Stimulated activated CD4-positive, alpha-beta T cell treated with anti-CD3 and anti-CD28 coated beads, Interleukin-15, amount 100 ng/mL, for 24 hours (primary cell): Measurements from ENCODE around the gene YJU2.
"Not testable (repeated sequence)": the region's sequence is repeated elsewhere in the genome, so short reads cannot be mapped to it uniquely, and the experiment has no call there.

ENCODE experiments used
- DNase-seq: peaks from one replicate; pipeline ENCODE4 v3.0.0-alpha.2; 2020

YJU2 gene

DNA sequence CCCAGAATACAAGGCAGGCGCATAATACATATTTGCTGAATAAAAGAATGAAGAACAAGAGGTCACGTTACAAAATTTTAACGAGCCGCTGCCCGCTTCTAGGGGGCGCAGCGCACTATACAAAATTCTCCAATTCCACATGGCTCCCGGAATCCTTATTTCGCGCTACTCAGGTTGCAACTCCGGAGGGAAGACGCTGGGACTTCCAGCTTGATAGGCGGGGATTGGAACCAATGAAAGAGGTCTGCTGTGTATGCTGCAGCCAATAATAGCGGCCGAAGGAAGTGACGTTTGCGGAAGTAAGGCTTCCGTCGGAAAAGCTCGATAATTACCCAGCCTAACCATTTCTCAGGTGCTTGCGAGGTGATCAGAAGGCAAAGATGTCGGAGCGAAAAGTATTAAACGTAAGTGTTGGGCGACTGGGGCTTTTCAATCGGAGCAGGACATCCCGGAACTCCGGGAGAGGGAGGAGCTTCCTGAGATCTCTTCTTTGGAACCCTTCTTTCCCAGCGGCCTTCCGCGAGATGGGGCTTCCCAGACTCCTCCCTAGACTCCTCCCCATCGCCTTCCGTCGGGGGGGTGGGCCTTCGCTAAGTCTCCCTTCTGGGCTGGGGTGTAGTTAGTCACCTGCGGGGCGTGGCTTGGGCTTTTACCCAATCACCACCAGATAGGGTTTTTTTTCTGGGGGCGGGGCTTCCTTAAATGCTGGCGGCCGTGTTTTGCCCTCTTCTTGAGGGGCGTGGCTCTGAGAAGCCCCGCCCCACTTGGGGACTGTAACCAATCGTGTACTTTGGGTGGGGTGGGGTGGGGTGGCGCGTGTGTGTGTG is at the start of gene YJU2:
YJU2 (plus strand) TSS at position 314 of the 827 bp plus-strand sequence; CDS start at position 381, 67 bp downstream.
- peak; percentile 100 for DNase-seq

- no peak for DNase-seq
These were observed 49.7 kb upstream of the YJU2 start for GRCh38 chr19:4197228-4197624.

DNA sequence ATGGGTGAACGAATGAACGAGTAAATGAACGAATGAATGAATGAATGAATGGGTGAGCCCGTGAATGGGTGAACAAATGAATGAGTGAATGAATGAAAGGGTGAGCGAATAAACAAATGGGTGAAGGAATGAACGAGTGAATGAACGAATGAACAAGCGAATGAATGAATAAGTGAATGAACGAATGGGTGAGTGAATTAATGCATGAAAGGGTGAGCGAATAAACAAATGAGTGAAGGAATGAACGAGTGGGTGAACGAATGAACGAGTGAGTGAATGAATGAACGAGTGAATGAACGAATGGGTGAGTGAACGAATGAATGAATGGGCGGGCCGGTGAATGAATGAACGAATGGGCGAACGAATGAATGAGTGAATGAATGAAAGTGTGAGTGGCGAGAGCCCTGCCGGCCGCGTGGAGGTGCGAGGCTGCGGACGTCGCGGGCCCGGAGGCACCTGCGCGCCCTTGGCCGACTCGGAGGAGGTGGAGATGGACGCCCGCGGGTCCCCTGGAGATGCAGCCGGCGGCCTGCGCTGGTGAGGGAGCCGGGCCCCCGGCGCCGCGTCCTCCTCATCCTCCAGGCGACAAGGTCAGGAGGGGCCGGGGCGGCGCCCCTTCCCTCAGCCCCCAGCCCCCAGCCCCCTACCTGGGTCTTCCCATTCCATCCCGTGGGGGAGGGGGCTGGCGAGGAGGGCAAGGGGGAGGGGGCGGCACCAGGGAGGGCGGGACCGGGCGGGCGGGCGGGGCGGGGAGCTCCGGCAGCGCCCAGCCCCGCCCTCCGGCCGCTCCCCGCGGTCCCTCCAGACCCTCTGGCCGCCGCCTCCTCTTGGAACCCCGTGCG is 49.0 kb upstream of the YJU2 start:
- no peak for DNase-seq

DNA sequence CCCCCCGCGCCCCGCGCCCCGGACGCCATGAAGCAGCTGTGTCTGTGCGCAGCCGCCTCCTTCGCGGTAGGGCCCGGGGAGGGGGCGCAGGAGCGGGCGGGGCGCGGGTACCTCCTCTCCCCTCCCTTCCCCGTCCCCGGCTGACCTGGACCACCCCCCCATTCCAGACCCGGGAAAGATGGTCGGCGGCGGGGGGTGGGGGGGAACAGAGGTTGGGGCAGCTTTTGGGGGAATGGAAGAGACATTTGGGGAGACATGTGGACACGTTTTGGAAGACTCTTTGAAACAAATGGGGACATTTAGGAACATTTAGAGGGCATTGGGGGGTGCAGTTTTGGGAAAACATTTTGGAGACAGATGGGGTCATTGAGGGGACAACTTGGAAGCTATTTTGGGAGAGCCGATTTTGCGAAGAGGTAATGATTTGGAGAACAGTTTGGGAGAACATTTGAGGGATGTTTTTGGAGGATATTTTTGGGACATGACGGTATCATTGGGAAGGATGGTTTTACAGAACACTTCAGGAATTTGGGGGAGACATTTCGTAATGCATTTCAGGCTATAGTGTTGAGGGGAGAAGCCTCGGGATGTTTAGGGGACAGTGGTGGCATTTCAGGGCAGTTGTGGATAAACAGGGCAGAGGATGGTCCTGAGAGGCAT is 48.3 kb upstream of the YJU2 start:
- no peak for DNase-seq

DNA sequence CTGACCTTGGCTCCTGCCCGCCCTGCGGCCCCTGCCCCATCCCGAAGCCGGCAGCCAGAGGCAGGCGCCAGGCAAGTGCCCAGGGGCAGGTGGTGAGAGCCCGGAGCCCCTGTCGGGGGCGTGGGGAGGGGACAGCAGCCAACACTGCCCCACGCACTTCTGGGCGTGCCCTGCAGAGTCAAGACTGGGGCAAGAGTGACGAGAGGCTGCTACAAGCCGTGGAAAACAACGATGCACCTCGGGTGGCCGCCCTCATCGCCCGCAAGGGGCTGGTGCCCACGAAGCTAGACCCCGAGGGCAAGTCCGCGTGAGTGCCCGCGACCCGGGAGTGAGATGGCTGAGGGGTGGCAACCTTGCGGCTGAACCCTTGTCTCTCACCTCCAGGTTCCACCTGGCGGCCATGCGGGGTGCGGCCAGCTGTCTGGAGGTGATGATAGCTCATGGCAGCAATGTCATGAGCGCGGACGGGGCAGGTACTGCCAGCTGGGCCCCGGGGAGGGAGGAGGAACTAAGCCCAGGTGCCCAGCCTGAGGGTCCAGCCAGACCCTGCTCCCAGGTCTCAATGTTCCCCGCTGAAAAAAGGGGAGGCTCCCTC is 47.1 kb upstream of the YJU2 start:
- DNase-seq: no peak

DNA sequence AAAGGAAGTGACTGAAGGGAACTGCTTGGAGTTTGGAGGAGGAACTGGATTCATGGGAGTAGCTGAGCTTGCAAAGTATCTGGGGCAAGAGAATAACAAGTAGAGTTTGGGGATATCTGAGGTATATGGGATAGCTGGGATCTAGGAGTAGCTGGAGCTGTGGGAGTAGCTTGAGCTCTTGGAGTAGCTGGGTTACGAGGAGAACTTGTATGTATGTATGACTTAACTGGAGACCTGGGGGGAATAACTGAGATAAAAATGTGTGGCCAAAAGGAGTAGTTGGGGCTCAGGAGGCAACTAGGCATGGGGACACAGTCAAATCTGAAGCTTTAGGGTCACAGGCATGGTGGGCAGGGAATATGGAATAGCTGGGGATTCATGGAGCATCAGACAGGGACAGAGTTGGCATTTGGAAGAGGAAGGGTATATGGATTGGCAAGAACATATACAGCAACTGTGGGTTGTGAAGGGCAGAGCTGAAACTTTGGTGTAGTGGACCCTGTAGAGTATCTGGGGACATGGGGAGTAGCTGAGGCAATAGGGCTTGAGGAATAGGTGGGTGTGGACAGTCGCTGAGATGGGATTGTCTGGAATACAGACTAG is 45.8 kb upstream of the YJU2 start:
- no peak for DNase-seq

- no peak for DNase-seq
These were observed 45.1 kb upstream of the YJU2 start for GRCh38 chr19:4201798-4202197.

GRCh38 chr19:4206818-4207484 is 39.9 kb upstream of the YJU2 start:
- DNase-seq: no peak

DNA sequence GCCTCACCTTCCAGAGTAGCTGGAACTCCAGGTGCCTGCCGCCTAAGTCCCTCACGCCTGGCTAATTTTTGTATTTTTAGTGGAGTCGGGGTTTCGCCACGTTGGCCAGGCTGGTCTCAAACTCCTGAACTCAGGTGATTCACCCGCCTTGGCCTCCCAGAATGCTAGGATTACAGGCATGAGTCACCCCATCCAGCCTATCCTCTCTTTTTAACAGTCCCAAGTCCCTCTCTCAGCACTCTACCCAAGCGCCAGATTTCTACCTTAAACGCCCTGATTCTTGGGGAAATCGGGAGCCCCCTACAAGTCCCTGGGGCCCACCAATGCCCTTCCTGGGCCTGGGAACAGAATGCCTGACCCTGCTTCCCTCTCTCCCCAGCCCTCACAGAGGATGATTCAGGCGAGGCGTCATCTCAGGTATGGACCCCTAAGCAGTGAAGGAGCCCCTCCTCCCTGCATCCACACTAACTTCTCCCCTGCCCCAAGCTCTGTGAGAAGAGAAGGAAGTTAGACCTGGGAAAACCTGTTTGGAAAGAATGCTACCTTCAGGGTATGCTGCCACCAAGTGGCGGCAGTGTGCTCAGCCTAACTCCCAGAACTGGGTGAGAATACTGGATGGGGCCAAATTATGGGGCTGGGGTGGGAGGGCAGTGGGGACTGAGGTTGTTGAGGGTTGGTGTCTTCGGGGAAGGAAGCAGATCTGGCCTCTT is 38.3 kb upstream of the YJU2 start:
- DNase-seq: peak; percentile 29

GRCh38 chr19:4210166-4210731 is 36.6 kb upstream of the YJU2 start:
- DNase-seq: no peak

GRCh38 chr19:4213116-4213515 is 33.8 kb upstream of the YJU2 start:
- DNase-seq: no peak

DNA sequence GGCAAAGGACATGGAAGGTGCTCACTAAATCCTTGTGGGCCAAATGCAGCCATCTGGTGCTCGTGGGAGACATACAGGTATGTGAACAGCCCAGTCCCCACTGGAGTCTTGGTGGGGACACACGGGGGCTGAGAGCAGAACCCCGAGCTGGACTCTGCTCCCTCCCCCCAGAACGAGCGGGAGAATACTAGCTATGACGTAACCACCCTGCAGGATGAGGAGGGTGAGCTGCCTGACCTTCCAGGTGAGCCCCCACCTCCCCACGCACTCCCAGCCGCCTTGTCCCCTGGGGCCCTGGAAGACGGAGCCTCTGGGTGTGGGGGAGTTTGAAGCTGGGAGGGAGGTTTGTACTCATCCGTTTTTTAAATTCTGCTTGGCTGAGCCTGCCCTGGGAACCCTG is 31.1 kb upstream of the YJU2 start:
- DNase-seq: no peak

GRCh38 chr19:4216846-4217245 is 30.0 kb upstream of the YJU2 start:
- no peak for DNase-seq

- no peak for DNase-seq
These were observed 29.2 kb upstream of the YJU2 start for GRCh38 chr19:4217429-4218264.

GRCh38 chr19:4218523-4218922 is 28.4 kb upstream of the YJU2 start:
- DNase-seq: not testable (repeated sequence)

- DNase-seq: no peak
These were observed 26.7 kb upstream of the YJU2 start for GRCh38 chr19:4220188-4220587.

GRCh38 chr19:4224470-4224869 is 22.4 kb upstream of the YJU2 start:
- no peak for DNase-seq

GRCh38 chr19:4225885-4226284 is 21.0 kb upstream of the YJU2 start:
- no peak for DNase-seq

GRCh38 chr19:4227771-4228170 is 19.1 kb upstream of the YJU2 start:
- DNase-seq: no peak

DNA sequence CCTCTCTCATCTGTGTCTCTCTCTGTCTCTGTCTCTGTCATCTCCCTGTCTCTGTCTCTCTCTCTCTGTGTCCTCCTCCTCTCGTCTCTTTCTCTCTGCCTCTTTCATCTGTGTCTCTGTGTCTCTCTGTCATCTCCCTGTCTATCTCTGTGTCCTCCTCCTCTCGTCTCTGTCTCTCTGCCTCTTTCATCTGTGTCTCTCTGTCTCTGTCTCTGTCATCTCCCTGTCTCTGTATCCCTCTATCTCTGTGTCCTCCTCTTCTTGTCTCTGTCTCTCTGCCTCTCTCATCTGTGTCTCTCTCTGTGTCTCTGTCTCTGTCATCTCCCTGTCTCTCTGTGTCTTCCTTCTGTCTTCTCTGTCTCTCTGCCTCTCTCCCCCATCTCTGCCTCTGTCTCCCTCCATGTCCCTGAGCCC is 18.1 kb upstream of the YJU2 start:
- DNase-seq: no peak
